HepG2 (cell line): ENCODE data around the gene STUB1. TPM values are rescaled to one million over a fixed set of nuclear protein-coding genes. Genes with fewer than 3 reads are reported as not detected.

Source experiments
- AGO2 ChIP-seq: fragments of 200-400 bp; formaldehyde crosslinking; optimal IDR thresholded peaks from 2 replicates; pipeline ENCODE3; 2017; ENCODE audit warnings: mild to moderate bottlenecking, low read depth, low read length, moderate library complexity
- BRCA1 ChIP-seq: sonication (generic); formaldehyde crosslinking; IDR thresholded peaks from 2 replicates; pipeline ENCODE4 v1.4.0; 2020; ENCODE audit warnings: missing genetic modification reagents
- IRX3 ChIP-seq: sonication (generic); formaldehyde crosslinking; IDR thresholded peaks from 2 replicates; pipeline ENCODE4 v1.8.1; 2023; ENCODE audit warnings: mild to moderate bottlenecking, low read depth, missing genetic modification reagents, borderline replicate concordance
- ISX ChIP-seq: sonication (generic); formaldehyde crosslinking; conservative IDR thresholded peaks from 2 replicates; pipeline ENCODE4 v1.5.0; 2020; ENCODE audit warnings: missing genetic modification reagents
- KDM6A ChIP-seq: IDR thresholded peaks from 2 replicates; pipeline ENCODE4 v1.6.1; 2016; ENCODE audit warnings: low read depth
- MEIS1 ChIP-seq: sonication (generic); formaldehyde crosslinking; IDR thresholded peaks from 2 replicates; pipeline ENCODE4 v1.9.0; 2021; ENCODE audit warnings: mild to moderate bottlenecking, missing genetic modification reagents, moderate library complexity, borderline replicate concordance
- PRDM10 ChIP-seq: sonication (generic); formaldehyde crosslinking; IDR thresholded peaks from 2 replicates; pipeline ENCODE4 v1.4.0; 2020; ENCODE audit warnings: low read depth, missing genetic modification reagents
- PRDM15 ChIP-seq: sonication (generic); formaldehyde crosslinking; IDR thresholded peaks from 2 replicates; pipeline ENCODE4 v1.4.0; 2020; ENCODE audit warnings: missing genetic modification reagents
- SATB2 ChIP-seq: sonication (generic); formaldehyde crosslinking; IDR thresholded peaks from 2 replicates; pipeline ENCODE4 v1.5.0; 2020; ENCODE audit warnings: missing genetic modification reagents
- YY1 ChIP-seq: IDR thresholded peaks from 2 replicates; pipeline ENCODE4 v1.6.1; 2011; ENCODE audit warnings: low read length, low read depth, moderate library complexity, mild to moderate bottlenecking; ENCODE audit not compliant: insufficient read depth, insufficient replicate concordance
- ZNF101 ChIP-seq: sonication (generic); formaldehyde crosslinking; IDR thresholded peaks from 2 replicates; pipeline ENCODE4 v1.4.0; 2020; ENCODE audit warnings: mild to moderate bottlenecking, low read depth, missing genetic modification reagents, borderline replicate concordance
- ZNF646 ChIP-seq: sonication (generic); formaldehyde crosslinking; IDR thresholded peaks from 2 replicates; pipeline ENCODE4 v1.9.0; 2021; ENCODE audit warnings: mild to moderate bottlenecking, missing genetic modification reagents
- polyA plus RNA-seq, 8 experiments: library from polyadenylated mRNA; depleted of rRNA in 3 of 8; stranded (reverse) in 7 of 8; unstranded in 1 of 8; fragments of >200 nt; fragmentation: Illumina TruSeq in 4 of 8; extraction: Trizol in 4 of 8; gene quantifications; 2 replicates each; pipeline versions ENCODE4 v1.2.1 to v1.2.3, GENCODE V29; 2011 to 2016; ENCODE audit warnings: low read depth in 4 of 8, missing spikeins in 1 of 8, mixed read lengths in 1 of 8; ENCODE audit not compliant: insufficient read depth in 1 of 8
- total RNA-seq, 5 experiments: library from RNA; depleted of rRNA; stranded (reverse); fragments of >200 nt; fragmentation: Illumina TruSeq; extraction: Trizol; gene quantifications; 2 replicates each; pipeline ENCODE4 v1.2.3, GENCODE V29; 2016; ENCODE audit warnings: low read depth in 1 of 5
- TF ChIP-seq, protein P1 (sequence below): sonication (generic); formaldehyde crosslinking; IDR thresholded peaks from 2 replicates; pipeline ENCODE4 v1.8.1; 2023; ENCODE audit warnings: mild to moderate bottlenecking, inconsistent platforms, moderate library complexity, missing genetic modification reagents, borderline replicate concordance

The STUB1 gene
- total and polyA plus RNA-seq, 2 of the 13 experiments (the other 11 are each of a cell fraction or from before 2014, with no cell fraction given), result 52.9 to 78.2 TPM

- TF ChIP-seq ZNF646 (CRISPR knock-in tag) (no peak), MEIS1 (CRISPR knock-in tag) (no peak), YY1 (no peak), PRDM10 (no peak), IRX3 (CRISPR knock-in tag) (no peak), PRDM15 (CRISPR knock-in tag) (no peak), SATB2 (CRISPR knock-in tag) (no peak), AGO2 (peak; percentile 50), ISX (CRISPR knock-in tag) (no peak), BRCA1 (CRISPR knock-in tag) (no peak), KDM6A (no peak), ZNF101 (CRISPR knock-in tag) (no peak)
- TF ChIP-seq, protein P1, sequence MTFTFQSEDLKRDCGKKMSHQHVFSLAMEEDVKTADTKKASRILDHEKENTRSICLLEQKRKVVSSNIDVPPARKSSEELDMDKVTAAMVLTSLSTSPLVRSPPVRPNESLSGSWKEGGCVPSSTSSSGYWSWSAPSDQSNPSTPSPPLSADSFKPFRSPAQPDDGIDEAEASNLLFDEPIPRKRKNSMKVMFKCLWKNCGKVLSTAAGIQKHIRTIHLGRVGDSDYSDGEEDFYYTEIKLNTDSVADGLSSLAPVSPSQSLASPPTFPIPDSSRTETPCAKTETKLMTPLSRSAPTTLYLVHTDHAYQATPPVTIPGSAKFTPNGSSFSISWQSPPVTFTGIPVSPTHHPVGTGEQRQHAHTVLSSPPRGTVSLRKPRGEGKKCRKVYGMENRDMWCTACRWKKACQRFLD (CRISPR knock-in tag), result no peak
Observed at GRCh38 chr16:679814-680624, at the start of gene STUB1 (continued).
